Prostate gland (tissue), 2 donors: ENCODE data around the gene VAC14. TPM values are rescaled to one million over a fixed set of nuclear protein-coding genes. Genes with fewer than 3 reads are reported as not detected.
"Not testable (repeated sequence)": the region's sequence is repeated elsewhere in the genome, so short reads cannot be mapped to it uniquely, and the experiment has no call there.

Source experiments
- DNase-seq: peaks from one replicate; pipeline ENCODE4 v3.0.0-alpha.2; 2019; ENCODE audit warnings: low spot score
- H3K27ac ChIP-seq, 2 donors: fragments of 200-600 bp; sonication (generic); 2 replicates each; pipeline ENCODE4 v1.5.1; 2017 to 2019
- H3K27me3 ChIP-seq: fragments of 200-600 bp; sonication (generic); replicated peaks from 2 replicates; pipeline ENCODE4 v1.5.1; 2019; ENCODE audit not compliant: insufficient read depth
- H3K36me3 ChIP-seq, 2 donors: fragments of 200-600 bp; sonication (generic); 1 replicate in 1 of 2; 2 replicates in 1 of 2; pipeline versions ENCODE4 v1.5.1 to v1.8.1; 2017 to 2019
- H3K4me1 ChIP-seq: fragments of 200-600 bp; sonication (generic); replicated peaks from 2 replicates; pipeline ENCODE4 v1.5.1; 2019
- H3K4me3 ChIP-seq, 2 donors: fragments of 200-600 bp; sonication (generic); 2 replicates each; pipeline ENCODE4 v1.5.1; 2017 to 2019
- H3K9me3 ChIP-seq: fragments of 200-600 bp; sonication (generic); 2 replicates; pipeline ENCODE4 v1.5.1; 2017
- CTCF ChIP-seq, 4 experiments: fragments of 200-600 bp in 2 of 4; fragments of 450-650 bp in 2 of 4; sonication (generic) in 2 of 4; IDR thresholded peaks; 1 replicate in 3 of 4; 2 replicates in 1 of 4; pipeline ENCODE4 v1.5.1; 2016 to 2019; ENCODE audit warnings: antibody characterized with exemption in 4 of 4, mild to moderate bottlenecking in 2 of 4, moderate library complexity in 2 of 4
- POLR2A ChIP-seq: fragments of 450-650 bp; IDR thresholded peaks from one replicate; pipeline ENCODE4 v1.6.1; 2016; ENCODE audit warnings: antibody characterized with exemption, mild to moderate bottlenecking
- POLR2AphosphoS5 ChIP-seq: sonication (generic); formaldehyde crosslinking; IDR thresholded peaks from one replicate; pipeline ENCODE4 v1.6.1; 2017; ENCODE audit warnings: antibody characterized with exemption
- WGBS: methylation state at CpG from one replicate; pipeline ENCODE4 v1.1.5; 2018; 5-methylcytosine and 5-hydroxymethylcytosine counted together
- intact Hi-C: fragments of 100-400 bp; cut with DNase I; formaldehyde crosslinking; loops from one replicate; pipeline ENCODE4 v1.14.2; 2022
- total RNA-seq, 2 donors: library from RNA; depleted of rRNA; stranded (reverse); fragments of >200 nt; gene quantifications; one replicate each; pipeline ENCODE4 v1.1.0, GENCODE V29; 2016

Gene VAC14
- total RNA-seq, 2 donors from 2014 or later: 30.3 to 66.8 TPM

- Histone ChIP-seq H3K27me3 (no peaks in the 10 kb centered on the region), H3K4me1 (no peaks in the 10 kb centered on the region), H3K9me3 (no peaks in the 10 kb centered on the region), H3K36me3 (no peaks in the 10 kb centered on the region), H3K27ac (no peak within 1 kb of the TSS), H3K4me3 (no peak within 1 kb of the TSS)
- 70% methylated on average over 39 of the region's 39 CpGs for WGBS
- no peak for DNase-seq
- intact Hi-C loops: no loop called here
- TF ChIP-seq POLR2AphosphoS5 (no peak), POLR2A (no peak), CTCF (IDR thresholded peaks at IDR 0.05) (no peak)
These were observed 154.4 kb downstream of the VAC14 start, which contains the start of gene IL34 for GRCh38 chr16:70646260-70647241. IL34 (plus strand) TSS chr16:70646559; CDS start chr16:70646948, 389 bp downstream.

GRCh38 chr16:70644763-70645597, 156.0 kb downstream of the VAC14 start:
- H3K27ac ChIP-seq: no peak overlapping the region
- H3K9me3 ChIP-seq: no peaks in the 10 kb centered on the region
- H3K36me3 ChIP-seq: no peaks in the 10 kb centered on the region
- H3K4me1 ChIP-seq: no peaks in the 10 kb centered on the region
- intact Hi-C loops: no loop called here
- DNase-seq: no peak
- no peaks in the 10 kb centered on the region for H3K27me3 ChIP-seq
- no peak overlapping the region for H3K4me3 ChIP-seq
- TF ChIP-seq CTCF (IDR thresholded peaks at IDR 0.05) (no peak), POLR2AphosphoS5 (no peak), POLR2A (no peak)
- WGBS: 88% methylated on average over 10 of the region's 10 CpGs

GRCh38 chr16:70643264-70643663, 157.7 kb downstream of the VAC14 start:
- H3K36me3 ChIP-seq, H3K4me1 ChIP-seq, H3K4me3 ChIP-seq, H3K9me3 ChIP-seq, H3K27me3 ChIP-seq, DNase-seq, intact Hi-C loops, H3K27ac ChIP-seq: not testable (repeated sequence)
- WGBS: 91% methylated on average over 7 of the region's 7 CpGs

- no peaks in the 10 kb centered on the region for H3K4me1 ChIP-seq
- H3K36me3 ChIP-seq: no peaks in the 10 kb centered on the region
- TF ChIP-seq CTCF (IDR thresholded peaks at IDR 0.05) (no peak), POLR2A (no peak), POLR2AphosphoS5 (no peak)
- intact Hi-C loops: no loop called here
- no peaks in the 10 kb centered on the region for H3K27me3 ChIP-seq
- DNase-seq: no peak
- no peak overlapping the region for H3K27ac ChIP-seq
- no peaks in the 10 kb centered on the region for H3K9me3 ChIP-seq
- 89% methylated on average over 1 of the region's 1 CpG for WGBS
- no peak overlapping the region for H3K4me3 ChIP-seq
These were observed 158.3 kb downstream of the VAC14 start for GRCh38 chr16:70642633-70643032.
